HG03565 (cell line): Measurements from ENCODE around the gene ITGAX.
"Not testable (repeated sequence)": the region's sequence is repeated elsewhere in the genome, so short reads cannot be mapped to it uniquely, and the experiment has no call there.

Experiments used
- ATAC-seq: cut with Tn5 transposase; IDR thresholded peaks from one replicate; pipeline ENCODE4 v1.9.1; 2021; ENCODE audit warnings: mild to moderate bottlenecking, moderate library complexity; ENCODE audit not compliant: unreplicated experiment

Gene ITGAX

GRCh38 chr16:31404353-31405064 is 49.5 kb downstream of the ITGAX start:
- ATAC-seq, result no peak

GRCh38 chr16:31407406-31407805 is 52.4 kb downstream of the ITGAX start:
- ATAC-seq, result no peak

GRCh38 chr16:31409433-31409832 is 54.5 kb downstream of the ITGAX start:
- ATAC-seq, result no peak

- ATAC-seq, result no peak
Observed at GRCh38 chr16:31410082-31410481, 55.1 kb downstream of the ITGAX start.

- ATAC-seq, result no peak
Observed at GRCh38 chr16:31411024-31411844, 56.3 kb downstream of the ITGAX start.

- no peak for ATAC-seq
Observed at GRCh38 chr16:31412750-31413149, 57.8 kb downstream of the ITGAX start.

GRCh38 chr16:31413381-31413780 is 58.4 kb downstream of the ITGAX start:
- ATAC-seq, result no peak

- no peak for ATAC-seq
Observed at GRCh38 chr16:31413943-31414342, 59.0 kb downstream of the ITGAX start.

GRCh38 chr16:31414706-31415105 is 59.7 kb downstream of the ITGAX start:
- no peak for ATAC-seq

- ATAC-seq, result no peak
Observed at GRCh38 chr16:31416371-31416770, 61.4 kb downstream of the ITGAX start.

- not testable (repeated sequence) for ATAC-seq
Observed at GRCh38 chr16:31417036-31417435, 62.1 kb downstream of the ITGAX start.

GRCh38 chr16:31417916-31418315 is 62.9 kb downstream of the ITGAX start:
- no peak for ATAC-seq

GRCh38 chr16:31420037-31420436 is 65.1 kb downstream of the ITGAX start:
- no peak for ATAC-seq

- ATAC-seq, result peak; percentile 54
Observed at GRCh38 chr16:31421587-31421986, 66.6 kb downstream of the ITGAX start.

GRCh38 chr16:31423241-31423640 is 68.3 kb downstream of the ITGAX start:
- no peak for ATAC-seq

GRCh38 chr16:31423801-31424200 is 68.8 kb downstream of the ITGAX start:
- ATAC-seq, result no peak

- ATAC-seq, result no peak
Observed at GRCh38 chr16:31427441-31428278, 72.7 kb downstream of the ITGAX start.

- no peak for ATAC-seq
Observed at GRCh38 chr16:31428279-31428597, 73.3 kb downstream of the ITGAX start, which contains the start of gene COX6A2. COX6A2 (minus strand) TSS chr16:31428360; CDS start chr16:31428325, 35 bp downstream.

- no peak for ATAC-seq
Observed at GRCh38 chr16:31428638-31429247, 73.8 kb downstream of the ITGAX start.

- no peak for ATAC-seq
Observed at GRCh38 chr16:31429314-31429713, 74.3 kb downstream of the ITGAX start.

GRCh38 chr16:31429796-31430195 is 74.8 kb downstream of the ITGAX start:
- ATAC-seq, result no peak
